ENCODE results near the gene SLC16A10. TPM values are rescaled to one million over a fixed set of nuclear protein-coding genes. Genes with fewer than 3 reads are reported as not detected.
A peak's percentile ranks its signal among the peaks of the same experiment; 100 is the strongest.

Gene SLC16A10
- total and polyA plus RNA-seq, 2 experiments from 2014 or later: 19.9 to 34.1 TPM

DNA sequence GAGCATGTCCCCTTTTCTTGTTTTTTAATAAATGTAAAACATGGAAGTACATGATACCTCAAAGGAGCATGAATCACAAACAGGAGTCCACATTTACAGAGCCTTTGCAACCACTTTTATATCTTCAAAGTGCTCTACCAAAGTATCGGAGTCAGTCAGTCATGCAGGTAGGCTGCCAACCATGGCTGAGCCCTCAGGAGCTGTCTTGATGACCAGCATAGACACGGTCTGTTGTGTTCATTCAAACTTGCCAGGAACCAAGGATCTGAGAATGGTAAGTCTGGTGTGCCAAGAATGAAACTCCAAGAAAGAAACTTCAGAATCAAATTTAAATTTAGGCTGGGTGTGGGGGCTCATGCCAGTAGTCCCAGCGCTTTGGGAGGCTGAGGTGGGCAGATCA lies 111.5 kb downstream of the SLC16A10 start:
- DNase-seq (ENCODE audit: low spot score): no peak
- TF ChIP-seq, protein P1, sequence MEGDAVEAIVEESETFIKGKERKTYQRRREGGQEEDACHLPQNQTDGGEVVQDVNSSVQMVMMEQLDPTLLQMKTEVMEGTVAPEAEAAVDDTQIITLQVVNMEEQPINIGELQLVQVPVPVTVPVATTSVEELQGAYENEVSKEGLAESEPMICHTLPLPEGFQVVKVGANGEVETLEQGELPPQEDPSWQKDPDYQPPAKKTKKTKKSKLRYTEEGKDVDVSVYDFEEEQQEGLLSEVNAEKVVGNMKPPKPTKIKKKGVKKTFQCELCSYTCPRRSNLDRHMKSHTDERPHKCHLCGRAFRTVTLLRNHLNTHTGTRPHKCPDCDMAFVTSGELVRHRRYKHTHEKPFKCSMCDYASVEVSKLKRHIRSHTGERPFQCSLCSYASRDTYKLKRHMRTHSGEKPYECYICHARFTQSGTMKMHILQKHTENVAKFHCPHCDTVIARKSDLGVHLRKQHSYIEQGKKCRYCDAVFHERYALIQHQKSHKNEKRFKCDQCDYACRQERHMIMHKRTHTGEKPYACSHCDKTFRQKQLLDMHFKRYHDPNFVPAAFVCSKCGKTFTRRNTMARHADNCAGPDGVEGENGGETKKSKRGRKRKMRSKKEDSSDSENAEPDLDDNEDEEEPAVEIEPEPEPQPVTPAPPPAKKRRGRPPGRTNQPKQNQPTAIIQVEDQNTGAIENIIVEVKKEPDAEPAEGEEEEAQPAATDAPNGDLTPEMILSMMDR (IDR thresholded peaks at IDR 0.05; ENCODE audit: poor library complexity): no peak
- TF ChIP-seq EZH2 (IDR thresholded peaks at IDR 0.05; ENCODE audit: borderline replicate concordance): no peak
- TF ChIP-seq EZH2phosphoT487 (IDR thresholded peaks at IDR 0.05; ENCODE audit: low read depth, severe bottlenecking, unreplicated experiment): no peak
- H3K27me3 ChIP-seq: no peaks in the 10 kb centered on the region
- WGBS (ENCODE audit: low lambda C conversion rate, missing lambda C conversion rate): 99% methylated on average over 3 of the region's 3 CpGs
- no peaks in the 10 kb centered on the region for H3K36me3 ChIP-seq (replicated peaks; ENCODE audit: insufficient read depth, low read depth)
- H4K20me1 ChIP-seq (ENCODE audit: insufficient read depth, poor library complexity, severe bottlenecking): no peaks in the 10 kb centered on the region
- no peak overlapping the region for H2AFZ ChIP-seq
- peaks cover 3% of the 10 kb centered on the region for H3K4me1 ChIP-seq (ENCODE audit: insufficient read depth)
- no peak overlapping the region for H3K27ac ChIP-seq
- no peaks in the 10 kb centered on the region for H3K79me2 ChIP-seq
- H3K9me2 ChIP-seq (replicated peaks; ENCODE audit: insufficient read depth): no peaks in the 10 kb centered on the region
- H3K4me2 ChIP-seq: no peak overlapping the region
- H3K4me3 ChIP-seq: no peak overlapping the region
- no peaks in the 10 kb centered on the region for H3K9me3 ChIP-seq (ENCODE audit: low read depth)

GRCh38 chr6:111199935-111200334 lies 112.6 kb downstream of the SLC16A10 start:
- H3K4me3 ChIP-seq: no peak overlapping the region

DNA sequence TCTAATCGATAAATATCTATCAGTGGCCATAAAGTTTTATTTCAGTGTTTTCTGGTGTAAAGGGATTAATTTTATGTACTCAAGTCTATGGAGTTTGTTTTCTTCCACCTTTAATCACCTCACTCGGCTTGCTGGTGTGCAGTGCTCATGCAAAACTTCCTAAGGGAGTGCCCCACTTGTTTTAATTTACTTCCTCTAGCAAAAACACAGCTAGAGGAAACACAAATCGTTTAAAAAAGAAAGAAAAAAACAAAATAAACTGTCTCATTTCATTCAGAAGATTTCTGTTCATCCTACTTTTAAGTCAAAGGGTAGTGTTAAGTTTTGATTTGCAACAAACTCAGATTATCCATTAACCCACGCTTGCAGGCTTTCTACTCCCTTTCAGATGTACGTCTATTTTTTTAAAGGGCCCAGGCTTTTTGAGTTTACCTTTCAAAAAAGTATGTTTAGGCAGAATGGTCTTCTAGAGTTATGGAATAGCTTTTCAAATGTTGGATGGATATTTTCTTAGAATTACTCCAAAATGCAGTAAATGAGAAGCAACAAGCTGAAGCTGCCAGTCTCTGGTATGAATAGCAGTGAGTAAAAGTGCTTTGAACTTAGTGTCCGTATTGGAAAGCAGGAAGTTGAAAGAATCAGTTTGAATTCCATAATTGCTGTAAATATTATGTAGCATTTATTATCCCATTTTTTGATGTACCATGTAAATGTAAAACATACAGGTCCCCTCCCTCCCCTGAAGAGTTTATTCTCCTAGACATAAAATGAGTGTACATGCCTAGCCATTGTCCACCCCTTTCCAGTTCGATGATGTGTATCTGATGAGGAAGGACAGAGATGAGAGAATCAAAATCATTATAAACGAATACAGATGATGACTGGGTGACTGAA lies 113.3 kb downstream of the SLC16A10 start:
- Histone ChIP-seq H3K4me1 (ENCODE audit: insufficient read depth) (peaks cover 3% of the 10 kb centered on the region), H4K20me1 (ENCODE audit: insufficient read depth, poor library complexity, severe bottlenecking) (no peaks in the 10 kb centered on the region), H2AFZ (peak overlapping the region; percentile 15), H3K36me3 (replicated peaks; ENCODE audit: insufficient read depth, low read depth) (no peaks in the 10 kb centered on the region), H3K4me2 (peak overlapping the region; percentile 68), H3K9me2 (replicated peaks; ENCODE audit: insufficient read depth) (no peaks in the 10 kb centered on the region), H3K9me3 (ENCODE audit: low read depth) (no peaks in the 10 kb centered on the region), H3K79me2 (no peaks in the 10 kb centered on the region), H3K27me3 (no peaks in the 10 kb centered on the region), H3K4me3 (no peak overlapping the region), H3K27ac (peak overlapping the region; percentile 81)
- DNase-seq (ENCODE audit: low spot score): no peak
- no peak for TF ChIP-seq EZH2phosphoT487 (IDR thresholded peaks at IDR 0.05; ENCODE audit: low read depth, severe bottlenecking, unreplicated experiment)
- no peak for TF ChIP-seq EZH2 (IDR thresholded peaks at IDR 0.05; ENCODE audit: borderline replicate concordance)
- WGBS (ENCODE audit: low lambda C conversion rate, missing lambda C conversion rate): 49% methylated on average over 8 of the region's 8 CpGs

More at GRCh38 chr6:111199935-111200334, 112.6 kb downstream of the SLC16A10 start:
- 61% methylated on average over 1 of the region's 1 CpG for WGBS (ENCODE audit: low lambda C conversion rate, missing lambda C conversion rate)
- peaks cover 3% of the 10 kb centered on the region for H3K4me1 ChIP-seq (ENCODE audit: insufficient read depth)
- no peaks in the 10 kb centered on the region for H3K36me3 ChIP-seq (replicated peaks; ENCODE audit: insufficient read depth, low read depth)
- DNase-seq (ENCODE audit: low spot score): no peak
- H2AFZ ChIP-seq: peak overlapping the region; percentile 15
- no peaks in the 10 kb centered on the region for H3K27me3 ChIP-seq
- no peaks in the 10 kb centered on the region for H3K9me3 ChIP-seq (ENCODE audit: low read depth)
- peak overlapping the region; percentile 81 for H3K27ac ChIP-seq
- TF ChIP-seq EZH2phosphoT487 (IDR thresholded peaks at IDR 0.05; ENCODE audit: low read depth, severe bottlenecking, unreplicated experiment): no peak
- TF ChIP-seq, protein P1 (IDR thresholded peaks at IDR 0.05; ENCODE audit: poor library complexity): no peak
- TF ChIP-seq EZH2 (IDR thresholded peaks at IDR 0.05; ENCODE audit: borderline replicate concordance): no peak
- H4K20me1 ChIP-seq (ENCODE audit: insufficient read depth, poor library complexity, severe bottlenecking): no peaks in the 10 kb centered on the region
- H3K9me2 ChIP-seq (replicated peaks; ENCODE audit: insufficient read depth): no peaks in the 10 kb centered on the region
- H3K79me2 ChIP-seq: no peaks in the 10 kb centered on the region
- peak overlapping the region; percentile 68 for H3K4me2 ChIP-seq

DNA sequence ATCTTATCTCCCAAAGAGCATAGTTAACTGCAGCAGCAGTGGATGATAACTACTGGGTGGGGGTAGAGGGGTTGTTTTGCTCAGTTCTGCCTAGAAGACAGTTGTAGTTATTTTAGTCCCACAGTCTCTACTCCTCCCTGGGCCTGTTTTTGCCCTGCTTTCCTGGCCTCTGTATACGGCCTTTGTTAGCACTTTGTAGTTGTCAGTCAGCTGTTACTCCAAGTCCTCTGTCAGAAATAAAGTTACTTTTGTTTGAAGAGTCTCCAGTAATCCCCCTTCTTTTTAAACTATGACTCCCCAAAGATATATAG lies 113.9 kb downstream of the SLC16A10 start:
- Histone ChIP-seq H3K4me3 (no peak overlapping the region), H3K9me3 (ENCODE audit: low read depth) (no peaks in the 10 kb centered on the region), H3K4me1 (ENCODE audit: insufficient read depth) (peaks cover 3% of the 10 kb centered on the region), H3K9me2 (replicated peaks; ENCODE audit: insufficient read depth) (no peaks in the 10 kb centered on the region), H2AFZ (peak overlapping the region; percentile 15), H3K4me2 (peak overlapping the region; percentile 68), H4K20me1 (ENCODE audit: insufficient read depth, poor library complexity, severe bottlenecking) (no peaks in the 10 kb centered on the region), H3K27me3 (no peaks in the 10 kb centered on the region), H3K27ac (peak overlapping the region; percentile 81), H3K79me2 (no peaks in the 10 kb centered on the region), H3K36me3 (replicated peaks; ENCODE audit: insufficient read depth, low read depth) (no peaks in the 10 kb centered on the region)
- TF ChIP-seq EZH2 (IDR thresholded peaks at IDR 0.05; ENCODE audit: borderline replicate concordance) (no peak), EZH2phosphoT487 (IDR thresholded peaks at IDR 0.05; ENCODE audit: low read depth, severe bottlenecking, unreplicated experiment) (no peak)
- TF ChIP-seq, protein P1 (IDR thresholded peaks at IDR 0.05; ENCODE audit: poor library complexity): no peak
- DNase-seq (ENCODE audit: low spot score): no peak
- WGBS (ENCODE audit: low lambda C conversion rate, missing lambda C conversion rate): 38% methylated on average over 1 of the region's 1 CpG
